Activated naive CD4-positive, alpha-beta T cell treated with anti-CD3 and anti-CD28 coated beads, Interleukin-2, amount 50 U/mL, for 72 hours (primary cell): ENCODE results near the gene RIC8B. TPM values are rescaled to one million over a fixed set of nuclear protein-coding genes. Genes with fewer than 3 reads are reported as not detected.

Experiments used
- ATAC-seq, 2 donors: fragments of 150-1000 bp; cut with Tn5 transposase; 2 replicates each; pipeline ENCODE4 v1.10.0; 2021; ENCODE audit warnings: mild to moderate bottlenecking in 2 of 2, moderate library complexity in 2 of 2
- DNase-seq, 2 donors: peaks; one replicate each; pipeline ENCODE4 v3.0.0; 2021 to 2022; ENCODE audit warnings: low spot score in 2 of 2
- H3K27ac Mint-ChIP-seq, 2 donors: one replicate each; pipeline ENCODE4 v1.8.0; 2022; ENCODE audit warnings: mild to moderate bottlenecking in 2 of 2, mixed read lengths in 2 of 2
- H3K36me3 Mint-ChIP-seq, 2 donors: one replicate each; pipeline ENCODE4 v1.8.0; 2022; ENCODE audit warnings: mixed read lengths in 2 of 2
- H3K9me3 Mint-ChIP-seq, 2 donors: one replicate each; pipeline ENCODE4 v1.8.0; 2022; ENCODE audit warnings: mixed read lengths in 2 of 2
- total RNA-seq, 2 donors: library from RNA; stranded (reverse); gene quantifications; one replicate each; pipeline ENCODE4 v1.2.3, GENCODE V29; 2022

The RIC8B gene
- total RNA-seq, 2 donors from 2014 or later, result 9.2 to 16.5 TPM

- Mint-ChIP-seq H3K9me3 (peaks cover 0 to 3% of the 10 kb centered on the region in 2 donors), H3K27ac (no peak overlapping the region), H3K36me3 (no peaks in the 10 kb centered on the region)
- ATAC-seq (no peak), DNase-seq (no peak)
These were observed 123.8 kb downstream of the RIC8B start for GRCh38 chr12:106897981-106898901.

- H3K27ac Mint-ChIP-seq, result no peak overlapping the region
- H3K9me3 Mint-ChIP-seq, result peaks cover 0 to 3% of the 10 kb centered on the region in 2 donors
- H3K36me3 Mint-ChIP-seq, result no peaks in the 10 kb centered on the region
- ATAC-seq (no peak), DNase-seq (no peak)
These were observed 126.1 kb downstream of the RIC8B start for GRCh38 chr12:106900554-106900953.

GRCh38 chr12:106901276-106901675, 126.8 kb downstream of the RIC8B start:
- ATAC-seq (no peak), DNase-seq (no peak)
- Mint-ChIP-seq H3K9me3 (no peaks in the 10 kb centered on the region), H3K27ac (no peak overlapping the region), H3K36me3 (no peaks in the 10 kb centered on the region)

GRCh38 chr12:106902053-106902452, 127.6 kb downstream of the RIC8B start:
- DNase-seq (no peak), ATAC-seq (no peak)
- Mint-ChIP-seq H3K36me3 (no peaks in the 10 kb centered on the region), H3K9me3 (no peaks in the 10 kb centered on the region), H3K27ac (no peak overlapping the region)

GRCh38 chr12:106903241-106903945, 128.9 kb downstream of the RIC8B start:
- Mint-ChIP-seq H3K36me3 (no peaks in the 10 kb centered on the region), H3K9me3 (no peaks in the 10 kb centered on the region), H3K27ac (no peak overlapping the region)
- DNase-seq, result peak in 1 of 2 donors; percentile 80
- ATAC-seq, result peak; percentile 91 to 100

GRCh38 chr12:106906715-106907114, 132.2 kb downstream of the RIC8B start:
- no peak for ATAC-seq
- Mint-ChIP-seq H3K9me3 (no peaks in the 10 kb centered on the region), H3K27ac (no peak overlapping the region), H3K36me3 (no peaks in the 10 kb centered on the region)
- no peak for DNase-seq

- H3K36me3 Mint-ChIP-seq, result no peaks in the 10 kb centered on the region
- no peak for DNase-seq
- peak overlapping the region in 1 of 2 donors; percentile 16 for H3K27ac Mint-ChIP-seq
- no peaks in the 10 kb centered on the region for H3K9me3 Mint-ChIP-seq
- no peak for ATAC-seq
These were observed 132.9 kb downstream of the RIC8B start for GRCh38 chr12:106907411-106907810.

- Mint-ChIP-seq H3K27ac (peak overlapping the region in 1 of 2 donors; percentile 16), H3K9me3 (no peaks in the 10 kb centered on the region), H3K36me3 (no peaks in the 10 kb centered on the region)
- DNase-seq, result no peak
- no peak for ATAC-seq
These were observed 133.4 kb downstream of the RIC8B start for GRCh38 chr12:106907846-106908245.

- no peak for DNase-seq
- no peak for ATAC-seq
- Mint-ChIP-seq H3K27ac (no peak overlapping the region), H3K9me3 (no peaks in the 10 kb centered on the region), H3K36me3 (no peaks in the 10 kb centered on the region)
These were observed 134.1 kb downstream of the RIC8B start for GRCh38 chr12:106908561-106908960.

- DNase-seq (no peak), ATAC-seq (peak in 1 of 2 donors; percentile 32)
- H3K27ac Mint-ChIP-seq, result no peak overlapping the region
- H3K9me3 Mint-ChIP-seq, result no peaks in the 10 kb centered on the region
- H3K36me3 Mint-ChIP-seq, result no peaks in the 10 kb centered on the region
These were observed 135.7 kb downstream of the RIC8B start for GRCh38 chr12:106910202-106910601.

- Mint-ChIP-seq H3K36me3 (no peaks in the 10 kb centered on the region), H3K9me3 (no peaks in the 10 kb centered on the region), H3K27ac (peak overlapping the region in 1 of 2 donors; percentile 63)
- DNase-seq (no peak), ATAC-seq (peak in 1 of 2 donors; percentile 24)
These were observed 137.1 kb downstream of the RIC8B start for GRCh38 chr12:106911581-106911980.

GRCh38 chr12:106913456-106913855, 139.0 kb downstream of the RIC8B start:
- DNase-seq (no peak), ATAC-seq (no peak)
- no peaks in the 10 kb centered on the region for H3K36me3 Mint-ChIP-seq
- H3K9me3 Mint-ChIP-seq, result no peaks in the 10 kb centered on the region
- H3K27ac Mint-ChIP-seq, result no peak overlapping the region

- H3K27ac Mint-ChIP-seq, result peak overlapping the region; percentile 50 to 81
- DNase-seq (peak in 1 of 2 donors; percentile 21), ATAC-seq (peak; percentile 77 to 95)
- no peaks in the 10 kb centered on the region for H3K9me3 Mint-ChIP-seq
- no peaks in the 10 kb centered on the region for H3K36me3 Mint-ChIP-seq
These were observed 140.5 kb downstream of the RIC8B start for GRCh38 chr12:106914796-106915634.

- Mint-ChIP-seq H3K27ac (peak overlapping the region in 1 of 2 donors; percentile 50), H3K9me3 (no peaks in the 10 kb centered on the region), H3K36me3 (no peaks in the 10 kb centered on the region)
- peak; percentile 23 to 50 for ATAC-seq
- no peak for DNase-seq
These were observed 141.1 kb downstream of the RIC8B start for GRCh38 chr12:106915635-106916026.

- H3K9me3 Mint-ChIP-seq, result no peaks in the 10 kb centered on the region
- no peak for ATAC-seq
- DNase-seq, result no peak
- H3K36me3 Mint-ChIP-seq, result no peaks in the 10 kb centered on the region
- H3K27ac Mint-ChIP-seq, result no peak overlapping the region
These were observed 143.0 kb downstream of the RIC8B start for GRCh38 chr12:106917503-106917902.

- H3K9me3 Mint-ChIP-seq, result peaks cover 3% of the 10 kb centered on the region in 2 donors
- no peak overlapping the region for H3K27ac Mint-ChIP-seq
- H3K36me3 Mint-ChIP-seq, result peaks cover 0 to 6% of the 10 kb centered on the region in 2 donors
- DNase-seq, result no peak
- ATAC-seq, result no peak
These were observed 144.3 kb downstream of the RIC8B start for GRCh38 chr12:106918746-106919145.
